ENCODE results near the gene BCAR3.

The BCAR3 gene

DNA sequence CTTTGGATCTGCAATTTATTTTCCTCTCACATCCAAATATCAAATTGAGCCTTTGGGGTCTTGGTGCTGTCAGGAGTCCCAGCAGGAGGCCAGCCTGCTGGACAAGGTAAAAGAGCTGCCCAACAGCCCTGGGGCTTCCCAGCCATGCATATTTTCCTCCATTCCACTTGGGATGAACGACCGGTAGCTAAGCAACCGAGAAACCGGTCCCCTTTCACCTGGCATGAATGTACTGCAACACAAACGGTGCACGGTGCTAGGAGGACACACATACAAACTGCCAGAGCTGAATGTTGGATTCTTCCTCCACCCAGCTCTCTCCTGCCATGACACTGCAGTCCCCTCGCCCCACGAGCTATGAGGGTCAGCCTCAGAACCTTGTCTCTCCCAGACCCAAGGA, 42.7 kb downstream of the BCAR3 start:
- DNase-seq (ENCODE audit: low read depth in 2 of 2), result no peak

GRCh38 chr1:93638307-93638847, 43.3 kb downstream of the BCAR3 start:
- DNase-seq (ENCODE audit: low read depth in 2 of 2), result no peak

- no peak for DNase-seq (ENCODE audit: low read depth in 2 of 2)
Observed at GRCh38 chr1:93636712-93637111, 44.9 kb downstream of the BCAR3 start.

GRCh38 chr1:93635614-93636543, 45.8 kb downstream of the BCAR3 start:
- no peak for DNase-seq (ENCODE audit: low read depth in 2 of 2)

DNA sequence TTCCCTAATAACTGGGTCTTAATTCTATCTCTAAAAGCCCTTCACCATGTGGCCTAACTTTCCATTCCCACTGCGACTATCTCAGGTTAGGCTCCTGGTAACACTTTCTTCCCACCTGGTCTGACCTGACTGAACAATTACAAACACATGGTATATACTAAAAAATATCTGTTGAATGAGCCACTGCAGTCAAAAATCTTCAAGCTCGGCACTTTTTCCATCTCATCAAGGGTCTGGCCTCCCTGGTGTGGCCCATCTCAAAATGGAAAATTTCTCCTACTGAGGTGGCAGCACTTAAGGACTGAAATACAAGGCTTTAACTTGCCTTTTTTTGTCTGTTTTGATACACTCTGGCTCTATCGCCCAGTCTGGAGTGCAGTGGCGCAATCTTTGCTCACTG, 48.3 kb downstream of the BCAR3 start:
- no peak for DNase-seq (ENCODE audit: low read depth in 2 of 2)

DNA sequence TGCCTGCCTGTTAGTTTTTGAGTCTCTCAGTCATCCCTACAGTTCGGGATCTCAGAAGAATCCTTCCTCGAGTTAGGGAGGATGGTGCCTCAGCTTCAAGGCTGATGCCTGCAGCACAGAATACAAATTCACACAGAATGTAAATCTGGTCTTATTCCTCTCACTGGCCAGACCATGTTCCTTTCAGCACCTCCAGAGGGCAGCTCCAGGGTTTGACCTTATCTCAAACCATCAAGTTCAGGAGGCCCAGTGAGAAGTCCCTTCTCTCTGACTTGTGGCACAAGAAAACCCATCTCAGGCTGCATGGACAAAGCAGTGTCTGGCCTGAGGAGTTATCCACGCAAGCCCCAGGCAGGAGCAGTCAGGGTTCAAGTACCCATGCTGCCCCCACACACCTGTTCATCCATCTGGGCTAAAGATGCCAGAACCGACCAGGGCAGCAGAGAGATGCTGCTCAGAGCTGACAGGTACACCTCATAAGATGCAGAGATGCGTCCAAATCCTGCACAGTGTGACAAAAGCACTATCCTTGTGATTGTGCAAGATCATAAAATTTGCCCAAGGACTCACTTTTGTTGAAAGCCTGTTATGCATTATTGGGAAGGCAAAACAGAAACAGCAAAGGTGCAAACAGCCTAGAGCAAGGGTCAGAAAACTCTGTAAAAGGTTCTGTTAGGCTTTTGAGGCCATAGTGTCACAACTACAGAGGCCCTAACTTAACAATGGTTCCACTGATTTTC, 49.8 kb downstream of the BCAR3 start:
- DNase-seq (ENCODE audit: low read depth in 2 of 2), result no peak

DNA sequence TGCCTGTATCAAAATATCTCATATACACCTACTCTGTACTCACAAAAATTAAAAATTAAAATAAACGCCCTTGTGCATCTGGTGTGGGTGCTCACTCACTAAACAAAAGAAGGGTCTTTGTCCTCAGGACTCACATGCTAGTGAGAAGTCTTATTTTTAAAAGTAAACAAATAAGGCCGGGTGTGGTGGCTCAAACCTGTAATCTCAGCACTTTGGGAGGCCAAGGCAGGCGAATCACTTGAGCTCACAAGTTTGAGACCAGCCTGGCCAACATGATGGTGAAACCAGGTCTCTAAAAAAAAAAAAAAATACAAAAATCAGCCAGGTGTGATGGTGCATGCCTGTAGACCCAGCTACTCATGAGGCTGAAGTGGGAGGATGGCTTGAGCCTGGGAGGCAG, 51.5 kb downstream of the BCAR3 start:
- no peak for DNase-seq (ENCODE audit: low read depth in 2 of 2)

GRCh38 chr1:93629101-93630059, 52.3 kb downstream of the BCAR3 start:
- peak; percentile 10 to 17 for DNase-seq (ENCODE audit: low read depth in 2 of 2)

DNA sequence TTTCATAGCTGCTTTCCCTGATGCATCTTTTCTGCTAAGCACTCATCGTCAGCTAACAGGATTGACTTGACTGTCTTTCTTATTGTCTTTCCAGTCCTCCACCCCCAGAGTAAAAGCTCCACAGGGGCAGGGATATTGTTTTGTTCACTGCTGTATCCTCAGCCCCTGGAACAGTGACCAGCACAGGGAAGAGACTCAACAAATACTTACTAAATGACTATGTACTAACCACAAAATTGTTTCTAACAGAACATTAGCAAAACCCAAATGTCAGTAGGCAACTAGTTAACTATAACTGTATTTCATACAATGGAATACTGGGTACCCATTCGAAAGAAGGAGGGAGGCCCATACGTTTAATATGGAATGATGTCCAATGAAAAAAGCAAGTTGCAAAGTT, 53.0 kb downstream of the BCAR3 start:
- no peak for DNase-seq (ENCODE audit: low read depth in 2 of 2)

- no peak for DNase-seq (ENCODE audit: low read depth in 2 of 2)
Observed at GRCh38 chr1:93625582-93626327, 55.9 kb downstream of the BCAR3 start.

DNA sequence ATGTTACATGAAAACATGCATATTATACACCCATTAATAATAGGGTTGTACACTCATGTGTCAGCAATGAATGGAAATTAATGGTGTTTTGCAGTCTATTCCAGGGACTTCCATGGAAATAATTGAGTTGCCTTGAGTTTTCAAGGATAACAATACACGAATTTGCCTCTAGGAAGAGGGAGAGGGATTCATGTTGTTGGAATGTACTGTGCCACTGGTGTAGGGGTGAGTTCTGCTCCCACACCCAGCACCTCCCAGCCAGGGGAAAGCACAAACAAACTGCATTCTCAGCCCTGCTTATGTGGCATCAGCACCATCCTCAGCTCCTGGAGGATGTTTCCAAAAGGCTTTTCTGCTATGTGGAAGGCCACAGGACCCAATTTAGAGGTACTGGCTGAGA, 57.8 kb downstream of the BCAR3 start:
- DNase-seq (ENCODE audit: low read depth in 2 of 2), result no peak

DNA sequence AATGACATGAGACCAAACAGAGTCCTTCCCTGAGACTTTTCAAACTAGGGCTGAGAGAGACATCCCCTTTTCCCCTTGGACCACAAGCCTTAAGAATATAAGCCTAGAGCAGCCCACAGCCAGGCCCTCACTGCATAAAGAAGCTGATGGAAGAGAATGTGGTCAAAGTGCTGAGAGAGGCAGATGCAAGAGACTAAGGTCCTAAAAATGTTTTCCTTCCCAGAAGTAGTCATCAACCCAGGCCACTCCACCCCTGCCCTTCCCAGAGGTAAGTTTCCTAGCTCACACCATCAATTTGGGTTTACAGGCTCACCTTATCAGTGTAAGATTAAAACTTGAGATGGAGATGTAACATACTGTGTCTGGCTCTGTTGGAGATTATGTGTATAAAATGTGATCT, 58.2 kb downstream of the BCAR3 start:
- DNase-seq (ENCODE audit: low read depth in 2 of 2), result no peak

- no peak for DNase-seq (ENCODE audit: low read depth in 2 of 2)
Observed at GRCh38 chr1:93621246-93621645, 60.4 kb downstream of the BCAR3 start.

DNA sequence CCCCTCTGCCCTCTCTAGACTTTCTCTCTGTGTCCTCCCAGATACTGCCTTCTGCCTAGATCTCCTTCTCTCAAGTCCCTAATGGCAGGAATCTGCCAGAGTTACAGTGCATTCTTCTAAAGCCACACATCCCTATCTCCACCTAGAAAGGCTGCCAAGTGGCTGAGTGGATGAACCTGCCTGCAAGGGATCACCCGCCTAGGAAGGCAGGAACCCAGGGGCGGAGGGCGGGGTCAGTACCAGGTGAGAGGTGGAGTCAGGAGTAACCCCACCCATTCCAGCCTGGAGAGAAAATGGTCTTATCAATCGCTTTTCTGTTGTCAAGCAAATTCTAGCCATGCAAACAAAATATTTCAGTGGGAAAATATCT, 60.8 kb downstream of the BCAR3 start:
- DNase-seq (ENCODE audit: low read depth in 2 of 2), result no peak

GRCh38 chr1:93620172-93620840, 61.3 kb downstream of the BCAR3 start:
- DNase-seq (ENCODE audit: low read depth in 2 of 2), result no peak

- no peak for DNase-seq (ENCODE audit: low read depth in 2 of 2)
Observed at GRCh38 chr1:93619507-93620171, 62.0 kb downstream of the BCAR3 start.

DNA sequence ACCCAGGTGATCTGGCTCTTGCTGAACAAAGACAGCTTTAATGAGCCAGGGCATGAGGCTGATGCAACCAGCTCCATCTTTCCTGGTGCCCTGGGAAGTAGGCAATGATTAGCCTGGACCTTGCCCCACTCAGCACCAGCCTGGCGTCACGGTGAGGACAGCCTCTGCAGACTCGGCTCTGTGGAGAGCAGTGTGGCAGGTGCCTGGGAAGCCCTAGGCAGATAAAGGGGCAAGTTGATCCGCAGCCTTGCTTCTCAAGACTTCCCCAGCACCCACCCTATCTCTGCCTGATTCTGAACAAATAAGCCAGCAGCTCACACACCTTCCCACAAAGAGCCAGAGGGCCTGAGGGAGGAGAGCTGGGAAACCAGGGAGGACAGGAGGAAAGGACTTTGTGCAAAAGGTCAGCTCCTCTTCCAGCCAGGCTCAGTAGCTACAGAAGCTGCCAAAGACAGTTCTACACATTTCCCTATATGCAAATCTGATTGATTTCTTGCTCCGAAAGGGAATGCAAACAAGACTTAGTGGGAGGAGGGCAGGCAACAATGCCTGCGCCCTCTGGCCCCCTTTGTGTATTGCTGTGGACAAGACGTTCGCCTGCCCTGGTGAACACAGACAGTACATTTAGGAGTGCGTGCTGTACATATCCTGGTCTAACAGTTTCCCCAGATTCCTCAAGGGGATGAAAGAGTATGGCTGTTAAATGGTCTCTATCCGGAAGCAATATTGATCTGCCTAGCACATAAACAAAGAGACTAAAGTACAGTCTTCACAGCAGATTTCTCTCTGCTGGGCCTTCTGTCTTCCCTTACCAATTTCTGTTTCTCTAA, 63.8 kb downstream of the BCAR3 start:
- DNase-seq (ENCODE audit: low read depth in 2 of 2), result no peak

DNA sequence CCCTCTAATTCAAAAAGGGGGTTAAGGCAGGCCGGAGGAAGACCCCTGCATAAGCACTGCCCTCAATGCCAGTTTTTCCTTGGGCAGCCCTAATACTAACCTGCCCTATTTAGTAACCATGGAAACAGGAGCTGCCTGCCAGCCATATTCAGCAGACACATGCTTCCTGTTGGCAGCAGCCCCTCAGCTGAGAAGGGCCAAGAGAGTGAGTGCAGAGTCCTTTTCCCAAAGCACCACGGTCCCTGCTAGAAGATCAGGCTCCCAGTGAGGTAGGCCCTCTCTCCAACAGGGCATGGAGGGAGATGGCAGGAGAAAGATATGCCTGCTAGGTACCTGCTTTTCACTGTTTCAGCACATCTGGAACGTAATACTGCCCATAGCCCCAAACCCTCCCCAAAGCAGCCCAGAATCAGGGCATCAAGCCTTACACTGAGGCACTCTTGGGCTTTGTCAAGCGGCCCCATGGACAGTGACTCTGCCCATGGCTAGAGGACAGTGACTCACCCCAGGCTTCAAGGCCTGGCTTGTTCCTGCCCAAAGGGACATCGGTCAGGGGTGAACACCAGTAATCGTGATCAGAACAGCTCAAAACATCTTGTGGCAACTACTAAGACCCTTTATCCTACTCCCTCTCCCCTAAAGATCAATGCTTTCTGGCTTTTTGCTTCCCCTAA, 64.5 kb downstream of the BCAR3 start:
- no peak for DNase-seq (ENCODE audit: low read depth in 2 of 2)

All from activated CD8-positive, alpha-beta memory T cell treated with anti-CD3 and anti-CD28 coated beads for 4 hours (primary cell).